GM18499 (cell line): ENCODE measurements around the gene UBXN6.

Source experiments
- ATAC-seq: cut with Tn5 transposase; IDR thresholded peaks from one replicate; pipeline ENCODE4 v1.9.1; 2021; ENCODE audit warnings: moderate number of reproducible peaks; ENCODE audit not compliant: insufficient read depth, unreplicated experiment

Gene UBXN6

DNA sequence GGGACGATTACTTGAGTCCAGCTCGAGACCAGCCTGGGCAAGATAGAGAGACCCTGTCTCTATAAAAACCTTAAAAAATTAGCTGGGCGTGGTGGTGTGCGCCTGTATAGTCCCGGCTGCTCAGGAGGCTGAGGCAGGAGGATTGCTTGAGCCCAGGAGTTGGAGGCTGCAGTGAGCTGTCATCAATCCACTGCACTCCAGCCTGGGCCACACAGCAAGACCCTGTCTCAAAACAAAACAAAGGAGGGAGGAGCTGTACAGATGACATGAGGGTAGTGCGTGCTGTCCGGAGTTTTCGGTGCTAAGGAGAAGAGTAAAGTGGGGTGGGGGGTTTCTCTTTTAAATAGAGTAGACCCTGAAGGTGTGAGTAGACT is 37.1 kb upstream of the UBXN6 start:
- ATAC-seq = no peak

DNA sequence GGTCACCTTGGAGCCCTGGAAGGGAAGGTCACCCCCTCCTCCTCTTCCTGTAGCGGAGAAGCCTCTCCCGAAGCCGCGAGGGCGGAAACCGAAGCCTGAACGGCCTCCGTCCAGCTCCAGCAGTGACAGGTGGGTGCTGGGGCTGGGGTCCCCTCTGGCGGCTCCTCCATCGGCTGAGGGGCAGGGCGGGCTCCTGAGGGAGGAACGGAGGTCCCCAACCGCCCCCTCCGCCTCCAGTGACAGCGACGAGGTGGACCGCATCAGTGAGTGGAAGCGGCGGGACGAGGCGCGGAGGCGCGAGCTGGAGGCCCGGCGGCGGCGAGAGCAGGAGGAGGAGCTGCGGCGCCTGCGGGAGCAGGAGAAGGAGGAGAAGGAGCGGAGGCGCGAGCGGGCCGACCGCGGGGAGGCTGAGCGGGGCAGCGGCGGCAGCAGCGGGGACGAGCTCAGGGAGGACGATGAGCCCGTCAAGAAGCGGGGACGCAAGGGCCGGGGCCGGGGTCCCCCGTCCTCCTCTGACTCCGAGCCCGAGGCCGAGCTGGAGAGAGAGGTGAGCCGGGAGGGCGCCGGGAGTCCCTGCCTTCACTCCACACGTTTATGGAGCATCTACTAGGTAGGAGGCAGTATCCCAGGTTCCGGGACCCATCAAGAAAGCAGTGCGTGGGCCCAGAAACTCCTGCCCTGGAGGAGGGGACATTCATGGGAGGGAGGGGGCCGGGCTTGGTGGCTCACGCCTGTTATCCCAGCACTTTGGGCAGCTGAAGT is 36.5 kb upstream of the UBXN6 start:
- ATAC-seq = no peak

DNA sequence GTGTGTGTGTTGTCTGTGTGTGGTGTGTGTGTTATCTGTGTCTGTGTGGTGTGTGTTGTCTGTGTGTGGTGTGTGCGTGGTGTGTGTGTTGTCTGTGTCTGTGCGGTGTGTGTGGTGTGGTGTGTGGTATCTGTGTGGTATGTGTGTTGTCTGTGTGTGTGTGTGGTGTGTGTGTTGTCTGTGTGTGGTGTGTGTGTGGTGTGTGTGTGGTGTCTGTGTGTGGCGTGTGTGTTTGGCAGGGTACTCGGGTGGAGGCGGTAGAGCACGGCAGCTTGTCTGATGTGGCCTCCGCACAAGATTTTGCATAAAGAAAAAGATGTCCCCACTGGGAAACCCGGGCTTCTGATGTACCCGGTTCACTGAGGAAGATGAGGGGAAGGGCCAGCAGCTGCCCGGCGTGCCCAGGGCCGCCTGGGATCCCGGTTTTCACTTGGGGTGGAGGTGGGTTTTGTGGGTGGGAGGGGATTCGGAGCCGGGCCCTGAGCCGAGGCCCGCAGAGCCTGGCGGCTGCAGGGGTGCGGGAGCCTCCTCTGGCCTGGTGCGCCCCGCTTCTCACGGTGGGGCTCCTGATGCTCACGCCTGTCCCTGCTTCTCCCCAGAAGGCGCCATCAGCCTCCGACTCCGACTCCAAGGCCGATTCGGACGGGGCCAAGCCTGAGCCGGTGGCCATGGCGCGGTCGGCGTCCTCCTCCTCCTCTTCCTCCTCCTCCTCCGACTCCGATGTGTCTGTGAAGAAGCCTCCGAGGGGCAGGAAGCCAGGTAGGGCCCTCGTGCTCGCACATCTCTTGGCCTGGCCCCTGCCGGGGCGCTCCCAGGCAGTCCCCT is 35.7 kb upstream of the UBXN6 start:
- no peak for ATAC-seq

DNA sequence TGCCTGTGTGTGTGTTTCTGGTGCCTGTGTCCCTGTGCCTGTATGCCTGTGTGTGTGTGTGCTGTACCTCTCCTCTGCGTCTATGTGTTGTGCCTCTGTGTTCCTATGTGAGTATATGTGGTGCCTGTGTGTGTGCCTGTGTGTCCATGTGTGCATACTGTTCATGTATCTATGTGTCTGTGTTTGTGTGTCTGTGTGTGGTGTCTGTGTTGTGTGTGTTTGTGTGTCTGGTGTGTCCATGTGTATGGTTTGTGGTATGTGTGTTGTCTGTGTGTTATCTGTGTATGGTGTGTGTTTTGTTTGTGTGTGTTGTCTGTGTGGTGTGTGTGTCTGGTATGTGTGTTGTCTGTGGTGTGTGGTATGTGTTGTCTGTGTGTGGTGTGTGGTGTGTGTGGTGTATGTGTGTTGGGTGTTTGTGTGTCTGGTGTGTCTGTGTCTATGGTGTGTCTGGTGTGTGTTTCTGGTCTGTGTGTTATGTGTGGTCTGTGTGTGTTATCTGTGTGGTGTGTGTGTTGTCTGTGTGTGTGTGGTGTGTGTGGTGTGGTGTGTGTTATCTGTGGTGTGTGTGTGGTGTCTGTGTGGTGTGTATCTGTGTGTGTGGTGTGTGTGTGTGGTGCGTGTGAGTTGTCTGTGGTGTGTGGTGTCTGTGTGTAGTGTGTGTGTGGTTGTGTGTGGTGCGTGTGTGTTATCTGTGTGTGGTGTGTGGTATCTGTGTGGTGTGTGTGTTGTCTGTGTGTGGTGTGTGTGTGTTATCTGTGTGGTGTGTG is 34.9 kb upstream of the UBXN6 start:
- no peak for ATAC-seq

DNA sequence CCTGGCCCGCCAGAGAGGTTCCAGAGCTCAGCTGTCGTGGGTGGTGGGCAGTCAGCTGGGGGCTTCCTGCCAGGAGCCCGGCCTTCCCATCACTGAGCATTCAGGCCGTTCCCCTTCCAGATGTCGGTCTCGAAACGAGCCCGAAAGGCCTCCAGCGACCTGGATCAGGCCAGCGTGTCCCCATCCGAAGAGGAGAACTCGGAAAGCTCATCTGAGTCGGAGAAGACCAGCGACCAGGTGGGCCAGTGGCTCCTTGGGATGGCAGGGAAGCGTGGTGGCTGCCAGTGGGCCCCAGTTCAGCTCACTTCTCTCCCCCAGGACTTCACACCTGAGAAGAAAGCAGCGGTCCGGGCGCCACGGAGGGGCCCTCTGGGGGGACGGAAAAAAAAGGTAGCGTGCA is 33.9 kb upstream of the UBXN6 start:
- ATAC-seq = no peak

DNA sequence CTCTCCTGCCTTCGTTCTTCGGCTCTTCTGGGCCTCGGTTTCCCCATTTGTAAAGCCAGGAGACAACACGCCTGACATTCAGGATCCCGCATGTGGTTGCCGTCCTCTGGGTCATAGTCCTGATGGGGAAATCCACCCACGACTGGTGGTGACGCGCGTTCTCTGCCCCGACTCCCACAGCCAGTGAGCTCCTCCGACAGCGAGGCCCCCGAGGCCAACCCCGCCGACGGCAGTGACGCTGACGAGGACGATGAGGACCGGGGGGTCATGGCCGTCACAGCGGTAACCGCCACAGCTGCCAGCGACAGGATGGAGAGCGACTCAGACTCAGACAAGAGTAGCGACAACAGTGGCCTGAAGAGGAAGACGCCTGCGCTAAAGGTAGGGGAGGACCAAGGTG is 30.9 kb upstream of the UBXN6 start:
- no peak for ATAC-seq

DNA sequence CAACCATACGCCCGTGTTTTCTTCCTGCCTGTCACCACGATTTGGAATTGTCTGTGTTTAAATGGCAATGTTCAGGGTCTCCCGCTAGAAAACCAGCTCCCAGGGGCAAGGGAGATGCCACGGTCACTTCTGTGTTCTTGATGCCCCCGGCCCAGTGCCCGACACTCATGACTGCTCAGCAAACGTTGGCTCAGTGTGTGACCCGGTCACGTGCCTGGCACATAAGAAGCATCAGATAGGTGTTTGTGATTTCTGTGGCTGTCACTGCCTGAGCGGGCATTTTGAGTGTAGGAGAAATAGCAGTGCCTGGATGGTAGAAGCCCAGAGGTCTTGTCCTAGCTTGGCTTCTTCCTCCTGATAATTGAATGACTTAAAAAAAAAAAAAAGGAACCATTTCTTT is 30.0 kb upstream of the UBXN6 start:
- ATAC-seq = no peak

DNA sequence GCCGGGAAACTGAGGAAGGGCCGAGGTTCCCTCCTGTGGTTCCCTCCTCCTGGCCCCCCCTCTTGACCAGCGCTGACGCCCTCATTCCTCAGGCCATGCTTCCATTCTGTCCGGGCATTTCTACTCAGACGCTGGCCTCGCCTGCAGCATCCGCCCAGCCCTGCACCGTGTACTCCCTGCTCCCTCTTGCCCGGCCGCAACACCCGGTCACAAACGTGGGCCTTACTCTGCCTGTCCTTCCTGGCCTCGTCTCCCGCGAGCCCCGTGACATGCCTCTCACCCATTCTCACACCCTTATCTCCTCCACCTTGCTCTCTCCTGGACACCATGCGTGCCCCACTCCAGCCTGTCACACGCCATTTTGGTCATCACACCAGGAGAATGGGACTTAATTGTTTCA is 25.8 kb upstream of the UBXN6 start:
- ATAC-seq = no peak

DNA sequence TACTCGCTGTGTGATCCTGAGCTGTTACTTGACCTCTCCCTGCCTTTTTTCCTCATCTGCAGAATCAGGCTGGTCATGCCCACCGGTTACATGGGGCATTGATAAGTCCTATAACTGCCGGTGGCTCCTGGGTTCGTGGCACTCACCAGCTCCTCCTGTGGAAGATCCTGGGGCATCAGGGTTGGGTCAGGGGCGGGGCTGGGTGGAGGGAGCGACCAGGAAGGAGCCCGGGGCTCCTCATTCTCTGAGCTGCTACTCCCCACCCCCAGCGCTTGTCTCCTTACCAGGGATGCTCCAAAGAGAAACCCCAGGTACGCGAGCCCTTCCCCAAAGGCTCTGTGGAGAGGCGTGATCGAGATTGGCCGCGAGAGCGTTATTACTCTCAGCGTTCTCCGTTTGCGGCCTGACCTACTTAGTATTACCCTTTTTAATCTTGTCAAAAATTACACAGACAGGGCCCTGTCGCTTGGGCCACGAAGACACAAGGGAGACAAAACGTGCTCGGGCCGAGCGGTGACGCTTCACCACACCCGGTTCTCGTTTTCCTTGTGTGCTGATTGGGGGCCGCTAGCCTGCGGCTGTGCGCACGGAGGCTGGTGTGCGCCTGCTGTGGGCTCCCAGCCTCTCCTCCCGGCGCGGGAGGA is 25.2 kb upstream of the UBXN6 start:
- no peak for ATAC-seq

GRCh38 chr19:4477034-4477801 is 19.6 kb upstream of the UBXN6 start:
- no peak for ATAC-seq

- ATAC-seq = no peak
Observed at GRCh38 chr19:4474514-4475022, 17.0 kb upstream of the UBXN6 start.

- no peak for ATAC-seq
Observed at GRCh38 chr19:4473763-4474513, 16.3 kb upstream of the UBXN6 start.

- no peak for ATAC-seq
Observed at GRCh38 chr19:4473011-4473762, 15.6 kb upstream of the UBXN6 start.

GRCh38 chr19:4472174-4472974 is 14.8 kb upstream of the UBXN6 start, which contains the start of gene HDGFL2:
HDGFL2 (plus strand) TSS chr19:4472297; CDS start chr19:4472351, 54 bp downstream.
- ATAC-seq = no peak

- ATAC-seq = peak; percentile 80
Observed at GRCh38 chr19:4471403-4472173, 14.0 kb upstream of the UBXN6 start.

DNA sequence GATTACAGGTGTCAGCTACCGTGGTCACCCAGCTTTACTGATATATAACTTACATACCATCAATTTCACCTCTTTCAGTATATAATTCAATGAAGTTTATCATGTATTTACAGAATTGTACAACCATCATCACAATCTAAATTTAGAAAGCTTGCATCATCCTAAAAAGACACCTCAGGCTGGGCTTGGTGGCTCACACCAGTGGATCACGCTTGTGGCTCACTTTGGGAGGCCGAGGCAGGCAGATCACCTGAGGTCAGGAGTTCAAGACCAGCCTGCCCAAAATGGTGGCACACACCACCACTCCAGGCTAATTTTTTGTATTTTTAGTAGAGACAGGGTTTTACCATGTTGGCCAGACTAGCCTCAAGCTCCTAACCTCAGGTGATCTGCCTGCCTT is 10.2 kb upstream of the UBXN6 start:
- no peak for ATAC-seq
